Frontal cortex (tissue), 1 donor: Measurements from ENCODE around the gene POFUT2. TPM values are rescaled to one million over a fixed set of nuclear protein-coding genes. Genes with fewer than 3 reads are reported as not detected.

Source experiments
- total RNA-seq: library from RNA; depleted of rRNA; stranded (reverse); fragments of >200 nt; gene quantifications from one replicate; pipeline ENCODE4 v1.2.3, GENCODE V29; 2014

The POFUT2 gene
- total RNA-seq, 1 donor from 2014 or later, result 11.0 TPM

Other genes starting within 250 kb of the POFUT2 start
- 19.2 TPM for gene ADARB1, start 213.3 kb downstream of the POFUT2 start, total RNA-seq
- gene COL18A1, start 117.3 kb upstream of the POFUT2 start, total RNA-seq, result 11.4 TPM